ENCODE data around the gene SLC26A3.

The SLC26A3 gene

DNA sequence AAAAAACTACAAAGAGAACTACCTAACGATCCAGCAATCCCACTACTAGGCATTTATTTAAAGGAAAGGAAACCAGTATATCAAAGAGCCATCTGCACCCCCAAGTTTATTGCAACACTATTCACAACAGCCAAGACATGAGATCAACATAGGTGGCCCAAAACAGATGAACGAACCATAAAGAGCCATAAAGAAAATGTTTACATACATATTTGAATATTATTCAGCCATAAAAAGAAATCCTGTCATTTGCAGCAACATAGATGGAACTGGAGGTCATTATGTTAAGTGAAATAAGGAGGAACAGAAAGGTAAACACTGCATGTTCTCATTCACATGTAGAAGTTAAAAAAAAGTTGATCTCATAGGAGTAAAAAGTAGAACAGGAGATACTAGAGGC is 15.6 kb upstream of the SLC26A3 start:
- Histone ChIP-seq H3K4me3 (no peak overlapping the region), H3K27ac (no peak overlapping the region)

DNA sequence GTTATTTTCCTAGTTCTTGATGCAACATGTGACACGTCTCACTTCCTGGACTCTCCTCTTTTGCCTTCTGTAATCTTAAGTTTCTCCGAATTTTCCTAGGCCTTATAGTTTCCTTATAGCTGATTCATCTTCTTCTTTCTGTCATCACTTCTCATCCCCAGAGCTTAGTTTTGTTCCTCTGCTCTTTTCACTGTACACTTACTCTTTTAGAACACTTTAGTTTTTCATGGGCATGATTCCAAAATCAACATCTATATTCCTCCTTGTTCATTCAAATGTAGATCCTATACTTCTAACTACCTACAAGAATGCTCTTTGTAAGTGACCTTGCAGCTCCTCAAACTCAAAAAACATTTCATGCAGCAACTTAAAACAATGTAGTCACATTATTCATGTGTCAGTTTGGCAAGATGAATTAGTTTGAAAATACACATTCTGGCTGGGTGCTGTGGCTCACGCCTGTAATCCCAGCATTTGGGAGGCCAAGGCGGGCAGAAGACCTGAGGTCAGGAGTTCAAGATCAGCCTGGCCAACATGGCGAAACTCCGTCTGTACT is 13.1 kb upstream of the SLC26A3 start:
- Histone ChIP-seq H3K27ac (no peak overlapping the region), H3K4me3 (no peak overlapping the region)

DNA sequence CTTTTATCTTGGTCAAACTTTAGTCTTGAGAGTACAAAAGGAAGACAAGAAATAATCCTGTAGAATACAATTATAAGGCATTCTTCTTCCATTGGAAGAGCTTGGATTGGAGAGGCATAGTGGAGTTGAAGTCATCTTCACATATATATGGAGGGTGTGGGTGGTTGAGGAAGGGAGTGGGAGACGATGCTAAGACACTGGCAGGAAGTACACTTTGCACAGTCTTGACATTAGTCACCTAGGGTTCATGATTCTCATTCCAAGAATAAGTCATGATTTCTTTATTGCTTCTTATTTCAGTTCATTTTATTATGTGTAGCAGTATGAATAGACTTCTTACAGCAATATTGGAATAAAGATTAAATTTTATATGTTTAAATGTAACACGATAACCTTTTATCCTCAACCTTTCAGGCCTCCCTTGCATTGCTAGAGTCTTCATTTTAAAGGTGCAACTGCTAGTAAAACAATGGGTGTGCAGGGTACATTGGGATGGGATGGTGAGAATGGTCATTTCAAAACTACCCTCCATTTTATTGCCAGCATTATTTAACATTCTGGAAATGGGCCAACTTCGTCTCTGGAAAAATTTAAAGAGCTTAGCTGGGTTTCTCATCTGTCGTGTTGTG is 12.3 kb upstream of the SLC26A3 start:
- Histone ChIP-seq H3K4me3 (no peak overlapping the region), H3K27ac (no peak overlapping the region)

DNA sequence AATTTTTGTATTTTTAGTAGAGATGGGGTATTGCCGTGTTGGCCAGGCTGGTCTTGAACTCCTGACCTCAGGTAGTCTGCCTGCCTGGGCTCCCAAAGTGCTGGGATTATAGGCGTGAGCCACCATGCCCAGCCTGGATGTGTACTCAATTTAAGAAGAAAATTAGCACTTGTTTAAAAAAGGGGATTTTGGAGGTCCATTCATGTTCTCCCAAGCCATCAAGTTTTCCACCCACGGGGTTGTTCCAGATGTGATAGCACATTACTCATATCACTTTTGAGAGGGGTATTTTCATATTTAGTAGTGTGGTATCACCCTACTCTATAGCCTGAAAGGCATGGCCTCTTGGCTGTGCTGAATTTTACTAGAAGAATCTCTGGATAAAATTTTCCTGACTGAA is 10.5 kb upstream of the SLC26A3 start:
- H3K27ac ChIP-seq = no peak overlapping the region

DNA sequence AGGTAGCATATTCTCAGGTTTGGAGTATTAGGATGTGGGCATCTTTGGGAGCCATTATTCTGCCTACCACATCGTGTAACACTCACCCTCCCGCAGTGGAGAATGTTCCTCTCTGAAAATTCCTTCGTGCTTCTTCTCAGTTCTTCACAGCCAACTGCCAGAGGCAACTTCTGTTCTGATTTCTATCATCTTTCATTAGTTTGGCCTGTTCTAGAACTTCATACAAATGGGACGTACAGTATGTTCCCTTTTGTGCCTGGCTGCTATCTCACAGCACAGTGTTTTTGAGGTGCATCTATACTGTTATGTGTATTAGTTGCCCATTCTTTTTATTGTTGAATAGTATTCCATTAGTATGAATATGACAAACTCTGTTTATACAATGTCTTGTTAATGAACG is 8.9 kb upstream of the SLC26A3 start:
- Histone ChIP-seq H3K4me3 (no peak overlapping the region), H3K27ac (no peak overlapping the region)

More for the DNA sequence above, 10.5 kb upstream of the SLC26A3 start:
- no peak overlapping the region for H3K4me3 ChIP-seq

DNA sequence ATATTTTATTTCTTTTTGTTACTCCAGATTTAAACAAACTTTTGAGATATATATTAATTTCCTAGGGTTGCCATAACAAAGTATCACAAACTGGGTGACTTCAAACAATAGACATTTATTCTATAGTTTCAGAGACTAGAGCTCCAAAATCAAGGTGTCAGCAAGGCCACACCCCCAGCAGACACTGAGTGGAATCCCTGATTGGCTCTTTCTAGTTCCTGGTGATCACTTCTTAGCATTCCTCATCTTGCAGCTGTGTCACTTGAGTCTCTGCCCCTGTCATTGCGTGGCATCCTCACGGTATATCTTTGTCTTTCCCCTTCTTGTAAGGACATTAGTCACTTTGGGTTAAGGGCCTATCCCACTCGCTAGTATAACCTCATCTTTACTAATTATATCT is 7.6 kb upstream of the SLC26A3 start:
- no peak overlapping the region for H3K4me3 ChIP-seq

DNA sequence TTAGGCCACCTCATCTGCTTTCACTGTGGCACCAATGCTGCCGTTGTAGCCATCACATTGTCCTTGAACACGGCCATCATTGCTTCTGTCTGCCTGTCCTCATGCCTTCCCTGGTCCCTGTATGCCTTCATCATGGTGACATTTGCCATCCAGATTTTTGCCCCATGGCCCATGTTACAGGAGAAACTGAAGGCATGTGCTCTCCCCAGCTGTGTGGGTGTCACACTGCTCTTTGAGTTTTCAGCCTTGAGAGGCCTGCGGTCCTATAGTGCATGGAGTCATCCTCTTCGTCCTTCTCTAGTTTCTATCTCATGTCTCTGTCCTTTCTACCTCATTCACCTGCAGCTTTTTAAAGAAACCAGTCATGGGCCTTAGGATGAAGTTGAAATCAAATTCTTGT is 6.2 kb upstream of the SLC26A3 start:
- H3K27ac ChIP-seq = no peak overlapping the region

More for the DNA sequence above, 7.6 kb upstream of the SLC26A3 start:
- no peak overlapping the region for H3K27ac ChIP-seq

DNA sequence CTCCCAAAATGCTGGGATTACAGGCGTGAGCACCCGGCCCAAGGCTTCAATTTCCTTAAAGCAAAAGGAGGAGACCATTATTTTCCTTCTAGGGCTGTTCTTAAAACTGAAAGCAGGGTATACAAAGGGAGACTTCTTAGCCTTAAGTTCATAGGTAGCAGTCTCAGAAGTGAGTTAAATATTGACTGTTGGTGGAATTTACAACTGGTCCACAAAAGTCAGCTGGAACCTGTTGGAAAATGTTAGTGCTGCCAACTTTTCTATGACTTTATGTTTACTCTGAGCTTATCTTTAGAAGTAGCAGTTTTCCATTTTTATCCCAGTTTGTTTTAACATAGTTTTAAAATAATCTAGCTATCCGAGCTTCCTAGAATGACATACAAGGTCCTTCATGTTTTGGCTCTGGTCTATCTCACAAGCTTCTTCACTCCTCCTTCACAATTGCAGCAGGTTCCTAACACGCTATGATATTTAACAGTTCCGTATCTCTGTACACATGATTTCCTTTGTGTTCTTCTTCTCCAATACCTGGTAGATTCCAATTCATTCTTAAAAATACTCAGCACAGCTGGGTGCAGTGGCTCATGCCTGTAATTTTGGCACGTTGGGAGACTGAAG is 3.3 kb downstream of the SLC26A3 start:
- no peak overlapping the region for H3K4me3 ChIP-seq
- no peak overlapping the region for H3K27ac ChIP-seq

More for the DNA sequence above, 6.2 kb upstream of the SLC26A3 start:
- no peak overlapping the region for H3K4me3 ChIP-seq

DNA sequence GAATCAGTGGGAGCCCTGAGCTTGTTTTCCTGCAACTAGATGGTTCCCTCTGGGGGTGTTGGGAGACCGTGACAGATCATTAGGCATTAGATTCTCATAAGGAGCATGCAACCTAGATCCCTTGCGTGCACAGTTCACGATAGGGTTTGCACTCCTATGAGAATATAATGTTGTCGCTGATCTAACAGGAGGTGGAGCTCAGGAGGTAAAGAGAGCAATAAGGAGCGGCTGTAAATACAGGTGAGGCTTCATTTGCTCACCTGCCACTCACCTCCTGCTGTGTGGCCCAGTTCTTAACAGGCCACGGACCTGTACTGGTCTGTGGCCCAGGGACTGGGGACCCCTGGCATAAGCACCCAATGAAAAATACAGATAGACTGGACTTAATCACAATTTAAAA is 10.7 kb downstream of the SLC26A3 start:
- H3K4me3 ChIP-seq = no peak overlapping the region

DNA sequence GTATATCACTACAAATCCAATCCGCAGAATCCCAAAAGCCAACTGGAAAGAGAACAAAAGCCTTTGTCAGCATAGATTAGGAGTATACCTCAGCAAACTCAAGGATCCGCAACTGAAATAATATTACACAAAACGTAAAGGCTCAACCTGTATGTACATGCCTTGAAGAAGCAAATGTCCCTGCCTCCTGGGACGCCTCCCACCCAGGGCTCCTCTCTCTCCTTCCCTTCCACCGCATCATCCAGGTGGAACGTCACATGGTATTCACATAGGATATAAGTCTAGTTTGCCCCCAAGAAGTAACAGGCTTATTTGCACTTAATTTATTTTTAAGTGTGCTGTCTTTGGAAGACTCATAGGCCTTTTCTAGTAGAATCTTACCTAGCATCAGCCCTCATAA is 13.4 kb downstream of the SLC26A3 start:
- Histone ChIP-seq H3K4me3 (no peak overlapping the region), H3K27ac (no peak overlapping the region)

More for the DNA sequence above, 10.7 kb downstream of the SLC26A3 start:
- H3K27ac ChIP-seq = no peak overlapping the region

DNA sequence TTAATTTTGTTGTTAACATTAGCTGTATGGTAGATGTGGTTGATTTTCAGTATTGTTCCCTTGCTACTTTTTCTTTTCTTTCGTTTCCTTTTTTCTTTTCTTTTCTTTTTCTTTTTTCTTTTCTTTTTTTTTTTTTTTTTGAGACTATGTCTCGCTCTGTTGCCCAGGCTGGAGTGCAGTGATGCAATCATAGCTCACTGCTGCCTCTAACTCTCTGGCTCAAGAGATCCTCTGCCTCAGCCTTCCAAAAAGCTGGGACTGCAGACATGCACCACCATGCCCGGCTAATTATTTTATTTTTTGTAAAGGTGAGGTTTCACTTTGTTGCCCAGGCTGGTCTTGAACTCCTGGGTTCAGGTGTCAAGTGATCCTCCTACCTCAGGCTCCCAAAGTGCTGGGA is 14.4 kb downstream of the SLC26A3 start:
- Histone ChIP-seq H3K27ac (no peak overlapping the region), H3K4me3 (no peak overlapping the region)

DNA sequence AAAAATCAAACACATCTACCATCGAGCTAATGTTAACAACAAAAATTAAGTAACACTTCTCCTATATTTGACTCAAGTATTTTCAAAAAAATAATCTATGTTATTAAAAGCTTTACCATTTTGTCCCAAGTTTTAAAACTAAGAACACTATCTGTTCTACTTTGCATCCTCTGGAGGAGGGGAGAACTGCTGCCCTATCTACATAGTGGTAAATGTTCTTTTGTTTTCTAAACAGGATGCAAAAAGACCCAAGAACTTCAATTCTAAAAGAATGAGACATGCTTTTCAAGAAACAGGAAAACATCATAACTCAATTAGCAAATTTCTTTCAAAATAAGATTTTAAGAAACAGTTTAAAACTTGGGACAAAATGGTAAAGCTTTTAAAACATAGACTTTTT is 14.8 kb downstream of the SLC26A3 start:
- Histone ChIP-seq H3K4me3 (no peak overlapping the region), H3K27ac (no peak overlapping the region)

DNA sequence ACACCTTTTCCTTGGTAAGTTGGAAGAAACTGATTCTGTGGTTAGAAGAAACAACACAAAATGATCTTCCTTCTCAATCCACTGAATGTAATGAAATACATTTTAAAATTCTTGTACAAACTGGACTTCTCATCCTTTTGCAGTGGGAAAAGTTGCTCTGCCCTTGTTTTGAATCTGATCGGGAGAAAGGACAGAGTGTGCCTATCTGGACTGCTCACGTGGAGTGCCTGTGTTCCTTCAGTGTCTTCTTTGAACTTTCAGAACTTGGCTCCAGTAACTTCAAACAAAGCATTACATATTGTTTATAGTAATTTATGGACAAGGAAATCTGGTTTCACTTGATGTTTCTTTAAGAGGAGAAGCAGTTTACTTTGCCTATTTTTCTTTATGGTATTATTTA is 17.1 kb downstream of the SLC26A3 start:
- Histone ChIP-seq H3K27ac (no peak overlapping the region), H3K4me3 (no peak overlapping the region)

DNA sequence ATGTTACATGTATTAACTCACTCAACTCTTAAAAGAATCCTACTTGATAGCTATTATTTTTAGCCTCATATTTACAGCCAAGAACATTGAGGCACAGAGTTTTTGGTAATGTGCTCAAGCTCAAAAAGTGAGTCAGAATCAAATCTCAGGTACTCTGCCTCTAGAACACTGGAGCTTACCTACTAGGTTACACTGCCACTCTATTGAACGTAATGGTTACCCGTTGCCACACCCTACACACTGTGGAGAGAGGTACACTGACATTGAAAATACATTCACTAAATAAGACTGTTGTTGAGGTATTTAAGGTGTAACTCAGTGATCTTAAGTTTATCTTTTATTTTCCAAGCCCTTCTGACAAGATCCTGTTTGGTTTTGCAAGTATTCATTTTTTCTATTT is 17.9 kb downstream of the SLC26A3 start:
- Histone ChIP-seq H3K27ac (no peak overlapping the region), H3K4me3 (no peak overlapping the region)

DNA sequence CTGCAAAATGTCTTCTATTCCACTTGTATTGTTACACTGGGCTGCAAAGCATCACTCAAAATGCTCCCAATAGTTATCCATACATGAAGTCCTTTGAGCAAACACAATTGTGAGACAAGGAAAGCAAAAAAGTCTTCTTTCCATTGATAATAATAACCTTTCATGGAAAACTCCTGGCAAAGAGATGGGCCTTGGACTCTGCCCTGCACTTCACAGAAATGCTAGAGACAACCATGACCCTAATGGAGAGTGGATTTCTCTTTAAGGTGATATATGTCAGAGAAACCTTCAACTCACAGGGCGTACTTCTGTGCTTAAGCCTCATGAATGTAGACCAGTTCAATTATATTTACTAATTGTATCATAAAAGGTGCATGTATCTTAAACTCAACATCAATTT is 19.4 kb downstream of the SLC26A3 start:
- Histone ChIP-seq H3K4me3 (no peak overlapping the region), H3K27ac (no peak overlapping the region)

DNA sequence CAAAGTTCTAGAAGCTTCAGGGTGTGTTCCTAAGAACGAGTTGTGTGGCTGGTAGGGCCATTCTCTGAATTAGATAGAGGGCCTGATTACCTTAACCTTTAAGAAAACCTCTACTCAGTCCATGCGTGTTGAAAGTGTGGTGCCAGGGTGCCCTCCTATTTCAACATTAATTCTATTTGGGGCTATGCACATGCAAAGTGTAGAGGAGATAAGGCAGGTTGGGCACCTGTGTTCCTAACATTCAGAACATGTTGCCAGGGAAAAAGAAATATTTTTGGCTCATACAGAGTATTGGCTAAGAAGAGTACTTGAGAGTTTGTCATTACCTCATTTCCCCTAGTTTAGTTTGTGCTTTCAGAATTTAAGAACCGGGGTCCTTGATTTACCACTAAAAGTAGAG is 20.6 kb downstream of the SLC26A3 start:
- H3K27ac ChIP-seq = no peak overlapping the region

DNA sequence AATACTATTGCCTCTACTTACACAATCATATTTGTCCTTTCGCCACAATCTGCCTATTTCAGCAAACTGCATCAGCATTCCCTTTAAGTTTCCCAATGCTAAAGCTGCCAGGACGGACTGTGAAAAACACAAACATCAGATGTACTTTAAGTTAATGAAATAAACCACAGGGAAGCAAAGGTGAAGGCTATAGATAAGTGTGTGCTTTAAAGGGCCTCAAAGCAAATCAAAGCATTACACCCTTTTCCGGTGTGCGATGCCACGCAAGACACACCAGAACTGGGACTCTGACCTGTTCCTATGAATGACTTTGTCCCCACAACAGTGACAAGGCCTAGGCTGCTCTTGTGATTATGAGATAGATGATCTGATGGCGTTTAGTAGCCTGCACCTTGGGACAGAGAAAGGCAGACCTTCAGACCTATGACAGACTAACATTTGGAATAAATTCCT is 23.4 kb downstream of the SLC26A3 start:
- Histone ChIP-seq H3K4me3 (no peak overlapping the region), H3K27ac (no peak overlapping the region)

More for the DNA sequence above, 20.6 kb downstream of the SLC26A3 start:
- H3K4me3 ChIP-seq = no peak overlapping the region

DNA sequence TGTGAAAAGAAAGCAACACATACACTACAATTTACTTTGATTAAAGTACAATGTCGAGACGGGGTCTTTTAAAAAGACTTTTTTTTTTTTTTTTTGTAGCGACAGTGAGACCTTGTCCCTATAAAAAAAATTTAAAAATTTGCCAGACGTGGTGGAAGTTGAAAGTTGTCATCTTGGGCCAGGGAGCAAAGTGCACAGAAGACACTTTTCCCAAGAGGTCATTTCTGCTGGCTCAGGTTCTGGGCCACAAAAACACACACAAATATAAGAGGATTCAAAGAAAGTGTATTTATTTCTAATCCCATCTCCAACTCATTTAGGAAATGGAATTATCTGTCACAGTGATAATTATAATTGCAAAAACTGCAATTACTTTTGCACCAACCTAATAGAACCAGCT is 24.7 kb downstream of the SLC26A3 start:
- Histone ChIP-seq H3K27ac (no peak overlapping the region), H3K4me3 (no peak overlapping the region)

DNA sequence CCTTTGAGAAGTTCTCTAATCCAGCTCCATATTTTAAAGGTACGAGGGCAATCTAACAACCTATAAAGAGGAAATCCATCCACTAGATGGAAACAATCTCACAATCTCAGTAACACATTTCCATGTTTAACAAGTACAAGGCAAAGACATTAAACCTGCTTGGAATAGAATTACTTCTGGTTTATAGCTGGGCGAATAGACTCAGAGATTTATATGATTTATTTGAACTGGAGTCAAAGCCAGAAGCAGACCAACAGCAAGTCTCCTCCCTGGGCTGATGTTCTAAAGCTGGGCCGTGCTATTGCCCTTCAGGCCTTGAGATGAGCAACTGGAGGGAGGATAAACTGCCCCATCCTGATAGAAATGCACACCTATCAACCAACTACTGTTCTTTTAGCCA is 25.3 kb downstream of the SLC26A3 start:
- Histone ChIP-seq H3K27ac (no peak overlapping the region), H3K4me3 (no peak overlapping the region)

DNA sequence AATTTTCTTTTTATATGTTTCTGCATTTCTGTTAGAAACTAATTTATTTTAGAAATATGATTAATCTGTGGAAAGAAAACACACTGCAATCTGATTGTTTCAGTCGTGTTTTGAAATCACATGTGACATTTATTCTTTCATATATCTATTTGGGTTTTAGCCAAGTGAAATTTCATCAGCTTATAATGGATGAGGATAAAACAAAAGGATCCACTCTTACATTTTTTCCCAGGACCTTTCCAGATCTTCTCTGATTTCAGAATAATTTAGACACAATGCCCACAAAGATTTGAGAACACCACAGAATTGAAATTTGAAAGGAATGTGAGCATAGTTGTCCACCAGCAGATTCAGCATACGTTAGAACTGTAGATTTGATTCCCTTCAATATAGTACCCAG is 30.0 kb downstream of the SLC26A3 start:
- no peak overlapping the region for H3K4me3 ChIP-seq
- H3K27ac ChIP-seq = no peak overlapping the region

DNA sequence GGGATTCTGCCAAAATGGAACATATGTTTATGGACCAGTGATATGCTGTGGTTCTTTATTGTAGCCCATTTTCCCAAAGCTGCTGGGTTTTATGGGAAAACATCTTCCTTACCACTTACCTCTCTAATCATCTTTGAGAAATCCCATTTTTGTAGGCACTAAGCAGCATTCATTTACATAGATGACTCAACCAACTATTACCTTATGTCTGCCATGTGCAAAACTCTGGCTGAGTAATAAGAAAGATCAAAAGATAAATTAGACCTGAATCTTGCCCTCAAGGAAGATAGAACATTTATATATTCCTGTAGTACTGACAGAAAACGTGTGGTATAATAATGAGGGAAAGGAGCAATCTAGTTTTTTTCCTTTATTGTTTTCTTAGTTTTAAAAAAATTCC is 34.8 kb downstream of the SLC26A3 start:
- Histone ChIP-seq H3K27ac (no peak overlapping the region), H3K4me3 (no peak overlapping the region)

DNA sequence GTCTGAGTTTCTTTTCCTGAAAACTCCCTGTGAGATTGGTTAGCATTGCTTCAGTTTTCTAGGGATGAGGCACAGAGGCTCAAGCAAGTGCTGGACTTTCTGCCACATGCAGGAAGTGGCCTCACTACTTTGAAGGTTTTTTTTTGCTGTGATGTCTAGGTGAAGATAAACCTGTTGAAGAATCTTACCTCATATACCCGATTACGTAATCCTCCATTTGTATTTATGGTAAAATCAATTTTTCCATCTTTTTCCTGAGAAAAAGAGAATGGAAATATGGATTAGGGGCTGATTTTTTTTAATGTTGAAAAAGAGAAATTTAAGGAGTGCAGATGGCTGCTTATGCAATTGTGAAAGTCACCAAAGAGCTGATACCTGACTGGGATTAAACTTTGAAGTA is 35.6 kb downstream of the SLC26A3 start:
- no peak overlapping the region for H3K27ac ChIP-seq
- H3K4me3 ChIP-seq = no peak overlapping the region
